ENCODE measurements around the gene WWOX. TPM values are rescaled to one million over a fixed set of nuclear protein-coding genes. Genes with fewer than 3 reads are reported as not detected.

WWOX gene
- total and polyA plus RNA-seq, 2 experiments from 2014 or later: 17.0 to 39.8 TPM

- Histone ChIP-seq H3K36me3 (replicated peaks; ENCODE audit: insufficient read depth, low read depth) (no peaks in the 10 kb centered on the region), H3K9me2 (replicated peaks; ENCODE audit: insufficient read depth) (no peaks in the 10 kb centered on the region), H3K9me3 (ENCODE audit: low read depth) (no peaks in the 10 kb centered on the region), H3K4me1 (ENCODE audit: insufficient read depth) (peaks cover 3% of the 10 kb centered on the region), H3K4me3 (no peak overlapping the region), H3K27ac (no peak overlapping the region), H3K4me2 (no peak overlapping the region), H3K27me3 (no peaks in the 10 kb centered on the region), H4K20me1 (ENCODE audit: insufficient read depth, poor library complexity, severe bottlenecking) (no peaks in the 10 kb centered on the region), H2AFZ (no peak overlapping the region), H3K79me2 (no peaks in the 10 kb centered on the region)
- WGBS (ENCODE audit: low lambda C conversion rate, missing lambda C conversion rate): 77% methylated on average over 19 of the region's 19 CpGs
- TF ChIP-seq EZH2phosphoT487 (IDR thresholded peaks at IDR 0.05; ENCODE audit: low read depth, severe bottlenecking, unreplicated experiment) (no peak), CTCF (IDR thresholded peaks at IDR 0.05; ENCODE audit: poor library complexity) (no peak), EZH2 (IDR thresholded peaks at IDR 0.05; ENCODE audit: borderline replicate concordance) (no peak)
- peak; percentile 17 for DNase-seq (ENCODE audit: low spot score)
Measured at GRCh38 chr16:78664811-78665772, 565.6 kb downstream of the WWOX start.

GRCh38 chr16:78666318-78666717 is 566.9 kb downstream of the WWOX start:
- no peaks in the 10 kb centered on the region for H3K9me3 ChIP-seq (ENCODE audit: low read depth)
- no peak for TF ChIP-seq CTCF (IDR thresholded peaks at IDR 0.05; ENCODE audit: poor library complexity)
- TF ChIP-seq EZH2phosphoT487 (IDR thresholded peaks at IDR 0.05; ENCODE audit: low read depth, severe bottlenecking, unreplicated experiment): no peak
- no peak for TF ChIP-seq EZH2 (IDR thresholded peaks at IDR 0.05; ENCODE audit: borderline replicate concordance)
- H3K4me3 ChIP-seq: no peak overlapping the region
- H3K4me1 ChIP-seq (ENCODE audit: insufficient read depth): peaks cover 3% of the 10 kb centered on the region
- no peaks in the 10 kb centered on the region for H3K27me3 ChIP-seq
- H4K20me1 ChIP-seq (ENCODE audit: insufficient read depth, poor library complexity, severe bottlenecking): no peaks in the 10 kb centered on the region
- 73% methylated on average over 4 of the region's 4 CpGs for WGBS (ENCODE audit: low lambda C conversion rate, missing lambda C conversion rate)
- DNase-seq (ENCODE audit: low spot score): no peak
- no peaks in the 10 kb centered on the region for H3K79me2 ChIP-seq
- no peaks in the 10 kb centered on the region for H3K9me2 ChIP-seq (replicated peaks; ENCODE audit: insufficient read depth)
- H3K36me3 ChIP-seq (replicated peaks; ENCODE audit: insufficient read depth, low read depth): no peaks in the 10 kb centered on the region
- no peak overlapping the region for H3K4me2 ChIP-seq
- no peak overlapping the region for H3K27ac ChIP-seq
- no peak overlapping the region for H2AFZ ChIP-seq

- DNase-seq (ENCODE audit: low spot score): no peak
- Histone ChIP-seq H3K36me3 (replicated peaks; ENCODE audit: insufficient read depth, low read depth) (no peaks in the 10 kb centered on the region), H4K20me1 (ENCODE audit: insufficient read depth, poor library complexity, severe bottlenecking) (no peaks in the 10 kb centered on the region), H3K9me2 (replicated peaks; ENCODE audit: insufficient read depth) (no peaks in the 10 kb centered on the region), H3K27ac (no peak overlapping the region), H3K4me2 (no peak overlapping the region), H3K9me3 (ENCODE audit: low read depth) (no peaks in the 10 kb centered on the region), H3K79me2 (no peaks in the 10 kb centered on the region), H3K4me3 (no peak overlapping the region), H2AFZ (no peak overlapping the region), H3K4me1 (ENCODE audit: insufficient read depth) (peaks cover 3% of the 10 kb centered on the region), H3K27me3 (no peaks in the 10 kb centered on the region)
- WGBS (ENCODE audit: low lambda C conversion rate, missing lambda C conversion rate): 90% methylated on average over 5 of the region's 5 CpGs
- TF ChIP-seq CTCF (IDR thresholded peaks at IDR 0.05; ENCODE audit: poor library complexity) (no peak), EZH2 (IDR thresholded peaks at IDR 0.05; ENCODE audit: borderline replicate concordance) (no peak), EZH2phosphoT487 (IDR thresholded peaks at IDR 0.05; ENCODE audit: low read depth, severe bottlenecking, unreplicated experiment) (no peak)
Measured at GRCh38 chr16:78667675-78668074, 568.2 kb downstream of the WWOX start.

All from hepatocyte (in vitro differentiated cells).